RWPE2 (cell line): ENCODE results near the gene CHD9NB.

Source experiments
- ATAC-seq: fragments of 200-7000 bp; cut with Tn5 transposase; 3 replicates; pipeline ENCODE4 v1.9.1; 2021; ENCODE audit warnings: low read depth
- DNase-seq: peaks from one replicate; pipeline ENCODE4 v3.0.0-alpha.2; 2020; ENCODE audit warnings: low spot score
- H3K27ac ChIP-seq: fragments of 450-650 bp; 2 replicates; pipeline ENCODE4 v1.5.1; 2017; ENCODE audit warnings: mild to moderate bottlenecking; ENCODE audit not compliant: poor library complexity, severe bottlenecking
- H3K27me3 ChIP-seq: fragments of 250-450 bp; sonication (Bioruptor Pico); 2 replicates; pipeline ENCODE4 v1.5.1; 2021; ENCODE audit warnings: mild to moderate bottlenecking, moderate library complexity; ENCODE audit not compliant: insufficient read depth, poor library complexity, severe bottlenecking
- H3K36me3 ChIP-seq: fragments of 250-450 bp; sonication (Bioruptor Pico); 2 replicates; pipeline ENCODE4 v1.5.1; 2020; ENCODE audit warnings: low read depth, mild to moderate bottlenecking, moderate library complexity
- H3K4me1 ChIP-seq: fragments of 250-450 bp; sonication (Bioruptor Pico); 2 replicates; pipeline ENCODE4 v1.5.1; 2021; ENCODE audit warnings: mild to moderate bottlenecking, moderate library complexity; ENCODE audit not compliant: insufficient read depth, poor library complexity, severe bottlenecking
- H3K4me3 ChIP-seq: fragments of 250-450 bp; sonication (Bioruptor Pico); 2 replicates; pipeline ENCODE4 v1.5.1; 2021; ENCODE audit warnings: mild to moderate bottlenecking, moderate library complexity; ENCODE audit not compliant: severe bottlenecking
- H3K9me3 ChIP-seq: fragments of 250-450 bp; sonication (Bioruptor Pico); 2 replicates; pipeline ENCODE4 v1.5.1; 2021; ENCODE audit warnings: mild to moderate bottlenecking, moderate library complexity; ENCODE audit not compliant: severe bottlenecking
- TF ChIP-seq, protein P1 (sequence below): fragments of 450-650 bp; IDR thresholded peaks from one replicate; pipeline ENCODE4 v1.5.1; 2017; ENCODE audit warnings: mild to moderate bottlenecking, moderate library complexity; ENCODE audit not compliant: poor library complexity, severe bottlenecking

CHD9NB gene

GRCh38 chr16:53045341-53046220 is 7.1 kb downstream of the CHD9NB start:
- Histone ChIP-seq H3K36me3 (no peaks in the 10 kb centered on the region), H3K4me3 (no peak overlapping the region), H3K27ac (no peak overlapping the region), H3K4me1 (peaks cover 29% of the 10 kb centered on the region), H3K27me3 (no peaks in the 10 kb centered on the region), H3K9me3 (no peaks in the 10 kb centered on the region)
- DNase-seq (no peak), ATAC-seq (no peak)
- TF ChIP-seq, protein P1, sequence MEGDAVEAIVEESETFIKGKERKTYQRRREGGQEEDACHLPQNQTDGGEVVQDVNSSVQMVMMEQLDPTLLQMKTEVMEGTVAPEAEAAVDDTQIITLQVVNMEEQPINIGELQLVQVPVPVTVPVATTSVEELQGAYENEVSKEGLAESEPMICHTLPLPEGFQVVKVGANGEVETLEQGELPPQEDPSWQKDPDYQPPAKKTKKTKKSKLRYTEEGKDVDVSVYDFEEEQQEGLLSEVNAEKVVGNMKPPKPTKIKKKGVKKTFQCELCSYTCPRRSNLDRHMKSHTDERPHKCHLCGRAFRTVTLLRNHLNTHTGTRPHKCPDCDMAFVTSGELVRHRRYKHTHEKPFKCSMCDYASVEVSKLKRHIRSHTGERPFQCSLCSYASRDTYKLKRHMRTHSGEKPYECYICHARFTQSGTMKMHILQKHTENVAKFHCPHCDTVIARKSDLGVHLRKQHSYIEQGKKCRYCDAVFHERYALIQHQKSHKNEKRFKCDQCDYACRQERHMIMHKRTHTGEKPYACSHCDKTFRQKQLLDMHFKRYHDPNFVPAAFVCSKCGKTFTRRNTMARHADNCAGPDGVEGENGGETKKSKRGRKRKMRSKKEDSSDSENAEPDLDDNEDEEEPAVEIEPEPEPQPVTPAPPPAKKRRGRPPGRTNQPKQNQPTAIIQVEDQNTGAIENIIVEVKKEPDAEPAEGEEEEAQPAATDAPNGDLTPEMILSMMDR, result no peak

DNA sequence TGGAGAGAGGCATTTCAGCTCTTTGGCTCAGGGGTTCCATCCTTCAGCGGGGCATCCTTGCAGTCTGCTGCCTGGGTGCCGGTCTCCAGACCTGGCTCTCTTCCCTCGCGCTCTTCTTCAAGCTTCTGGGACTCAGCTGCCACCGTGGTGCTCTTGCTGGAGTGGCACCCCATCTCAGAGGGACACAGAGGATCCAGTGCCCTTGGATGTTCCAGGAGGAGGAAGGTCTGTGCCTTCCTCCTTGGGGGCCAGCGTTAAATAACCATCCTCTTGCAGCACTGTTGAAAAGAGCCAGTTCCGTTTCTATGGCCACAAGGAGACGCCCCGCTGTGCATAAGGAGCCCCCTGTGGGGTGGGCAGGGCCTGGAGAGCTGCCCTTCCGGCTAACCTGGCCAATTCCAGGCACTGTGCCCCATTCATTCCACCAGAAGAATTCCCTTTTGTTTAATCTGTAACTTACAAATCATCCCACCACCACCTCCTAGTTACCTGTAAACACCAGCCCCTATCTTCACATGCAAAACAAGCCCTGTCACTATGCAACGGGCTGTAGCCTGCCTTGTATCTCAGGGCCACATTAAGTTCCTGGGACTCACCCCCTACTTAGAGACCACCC is 8.6 kb downstream of the CHD9NB start:
- TF ChIP-seq, protein P1, result no peak
- H3K4me3 ChIP-seq, result no peak overlapping the region
- H3K27ac ChIP-seq, result no peak overlapping the region
- H3K9me3 ChIP-seq, result no peaks in the 10 kb centered on the region
- H3K4me1 ChIP-seq, result peaks cover 29% of the 10 kb centered on the region
- H3K27me3 ChIP-seq, result no peaks in the 10 kb centered on the region
- no peaks in the 10 kb centered on the region for H3K36me3 ChIP-seq
- ATAC-seq, result no peak
- DNase-seq, result no peak

- TF ChIP-seq, protein P1, result no peak
- no peak overlapping the region for H3K27ac ChIP-seq
Observed at GRCh38 chr16:53043428-53043831, 9.3 kb downstream of the CHD9NB start.

GRCh38 chr16:53042235-53042701 is 10.4 kb downstream of the CHD9NB start:
- H3K36me3 ChIP-seq, result no peaks in the 10 kb centered on the region
- no peak for ATAC-seq

More at GRCh38 chr16:53043428-53043831, 9.3 kb downstream of the CHD9NB start:
- no peak overlapping the region for H3K4me3 ChIP-seq
- H3K4me1 ChIP-seq, result peaks cover 29% of the 10 kb centered on the region
- no peaks in the 10 kb centered on the region for H3K9me3 ChIP-seq
- ATAC-seq (no peak), DNase-seq (no peak)
- H3K36me3 ChIP-seq, result no peaks in the 10 kb centered on the region
- no peaks in the 10 kb centered on the region for H3K27me3 ChIP-seq

More at GRCh38 chr16:53042235-53042701, 10.4 kb downstream of the CHD9NB start:
- Histone ChIP-seq H3K4me1 (peaks cover 29% of the 10 kb centered on the region), H3K9me3 (no peaks in the 10 kb centered on the region), H3K27ac (peak overlapping the region; percentile 46), H3K27me3 (no peaks in the 10 kb centered on the region), H3K4me3 (no peak overlapping the region)
- TF ChIP-seq, protein P1, result no peak
- no peak for DNase-seq
